ENCODE data around the gene WDCP. TPM values are rescaled to one million over a fixed set of nuclear protein-coding genes. Genes with fewer than 3 reads are reported as not detected.

The WDCP gene
- total RNA-seq, 1 experiment from 2014 or later: 36.9 TPM

DNA sequence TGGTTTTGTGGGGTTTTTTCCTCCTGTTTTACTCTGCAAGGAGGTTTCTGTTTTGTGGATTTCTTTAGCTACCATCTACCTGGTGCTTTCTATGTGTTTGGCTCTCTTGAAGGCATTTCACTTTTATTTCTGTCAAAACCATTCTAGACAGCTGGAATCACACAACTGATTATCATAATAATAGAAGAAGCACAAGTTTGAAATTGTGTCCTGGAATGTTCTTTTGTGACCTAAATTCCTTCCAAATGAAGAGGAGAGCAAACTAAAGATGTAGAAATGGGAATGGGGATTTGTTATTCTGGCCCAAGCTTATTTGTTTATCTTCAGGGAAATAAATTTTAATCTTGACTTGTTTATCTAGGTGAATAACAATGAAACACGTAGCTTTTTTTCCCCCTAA lies 54.3 kb downstream of the WDCP start:
- H3K9me3 Mint-ChIP-seq: no peaks in the 10 kb centered on the region
- Histone ChIP-seq H3T11ph (ENCODE audit: low read length) (no peak overlapping the region), H2BK15ac (ENCODE audit: low read depth, low read length) (no peak overlapping the region), H3K4ac (ENCODE audit: low read depth, low read length) (no peak overlapping the region), H2AFZ (ENCODE audit: low read length) (no peak overlapping the region), H2BK5ac (ENCODE audit: insufficient read length, low read length) (no peak overlapping the region), H4K91ac (ENCODE audit: insufficient read length, low read depth, low read length) (no peak overlapping the region), H3K27ac (ENCODE audit: insufficient read length, low read depth, low read length) (no peak overlapping the region), H3K56ac (ENCODE audit: insufficient read length, low read depth, low read length) (no peak overlapping the region), H2AK5ac (ENCODE audit: insufficient read length, low read length) (no peak overlapping the region), H3K27me3 (ENCODE audit: insufficient read depth, low read length) (no peaks in the 10 kb centered on the region), H3K9ac (ENCODE audit: extremely low read depth, insufficient read length, low read length) (no peak overlapping the region), H3K79me2 (ENCODE audit: insufficient read depth, low read length) (no peaks in the 10 kb centered on the region), H2BK20ac (ENCODE audit: low read depth, low read length, poor library complexity, severe bottlenecking) (no peak overlapping the region), H4K8ac (replicated peaks; ENCODE audit: insufficient read length, low read depth, low read length) (no peak overlapping the region), H4K20me1 (ENCODE audit: control insufficient read depth, insufficient read depth, insufficient read length) (no peaks in the 10 kb centered on the region), H3K14ac (ENCODE audit: insufficient read depth, low read length) (no peak overlapping the region), H3K23ac (ENCODE audit: insufficient read length, low read depth, low read length) (no peak overlapping the region), H3K4me2 (ENCODE audit: insufficient read depth, insufficient read length, low read length) (no peak overlapping the region), H3K79me1 (ENCODE audit: insufficient read depth, low read depth, low read length, poor library complexity, severe bottlenecking) (no peaks in the 10 kb centered on the region), H2BK120ac (ENCODE audit: low read depth, low read length, poor library complexity, severe bottlenecking) (no peak overlapping the region), H3K4me1 (ENCODE audit: insufficient read depth, low read length) (no peaks in the 10 kb centered on the region), H4K5ac (ENCODE audit: insufficient read length, low read depth, low read length) (no peak overlapping the region), H3K18ac (ENCODE audit: insufficient read length, low read depth, low read length) (no peak overlapping the region), H3K9me3 (ENCODE audit: control insufficient read depth, low read depth, low read length) (no peaks in the 10 kb centered on the region), H2BK12ac (ENCODE audit: insufficient read length, low read depth, low read length) (no peak overlapping the region), H3K23me2 (ENCODE audit: insufficient read length, low read depth, low read length, poor library complexity, severe bottlenecking) (no peaks in the 10 kb centered on the region)
- TF ChIP-seq, protein P1, sequence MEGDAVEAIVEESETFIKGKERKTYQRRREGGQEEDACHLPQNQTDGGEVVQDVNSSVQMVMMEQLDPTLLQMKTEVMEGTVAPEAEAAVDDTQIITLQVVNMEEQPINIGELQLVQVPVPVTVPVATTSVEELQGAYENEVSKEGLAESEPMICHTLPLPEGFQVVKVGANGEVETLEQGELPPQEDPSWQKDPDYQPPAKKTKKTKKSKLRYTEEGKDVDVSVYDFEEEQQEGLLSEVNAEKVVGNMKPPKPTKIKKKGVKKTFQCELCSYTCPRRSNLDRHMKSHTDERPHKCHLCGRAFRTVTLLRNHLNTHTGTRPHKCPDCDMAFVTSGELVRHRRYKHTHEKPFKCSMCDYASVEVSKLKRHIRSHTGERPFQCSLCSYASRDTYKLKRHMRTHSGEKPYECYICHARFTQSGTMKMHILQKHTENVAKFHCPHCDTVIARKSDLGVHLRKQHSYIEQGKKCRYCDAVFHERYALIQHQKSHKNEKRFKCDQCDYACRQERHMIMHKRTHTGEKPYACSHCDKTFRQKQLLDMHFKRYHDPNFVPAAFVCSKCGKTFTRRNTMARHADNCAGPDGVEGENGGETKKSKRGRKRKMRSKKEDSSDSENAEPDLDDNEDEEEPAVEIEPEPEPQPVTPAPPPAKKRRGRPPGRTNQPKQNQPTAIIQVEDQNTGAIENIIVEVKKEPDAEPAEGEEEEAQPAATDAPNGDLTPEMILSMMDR (conservative IDR thresholded peaks at IDR 0.05): no peak
- H3K36me3 Mint-ChIP-seq (ENCODE audit: insufficient read depth in 1 of 3, low read depth in 3 of 3): peaks cover 0 to 11% (median 4%) of the 10 kb centered on the region in 3 experiments; a peak in 5 of 7 replicates
- H3K27ac Mint-ChIP-seq: peak overlapping the region in 1 of 3 experiments; percentile 97; a peak in 6 of 7 replicates
- no CpG with 5 or more reads among the region's 1 CpG for WGBS (ENCODE audit: extremely low coverage, insufficient read length, low lambda C conversion rate)
- no peaks in the 10 kb centered on the region for H3K27me3 Mint-ChIP-seq (ENCODE audit: low read depth)
- no peak overlapping the region; a peak in 1 of 5 replicates for H3K4me3 Mint-ChIP-seq
- DNase-seq: no peak
- H3K4me1 Mint-ChIP-seq: peaks cover 25 to 28% of the 10 kb centered on the region in 2 experiments
